ENCODE results near the gene ASB8. TPM values are rescaled to one million over a fixed set of nuclear protein-coding genes. Genes with fewer than 3 reads are reported as not detected.
"Not testable (repeated sequence)": the region's sequence is repeated elsewhere in the genome, so short reads cannot be mapped to it uniquely, and the experiment has no call there.

ASB8 gene
- total and polyA plus RNA-seq, 7 donors, result 49.3 to 477 (median 206) TPM

DNA sequence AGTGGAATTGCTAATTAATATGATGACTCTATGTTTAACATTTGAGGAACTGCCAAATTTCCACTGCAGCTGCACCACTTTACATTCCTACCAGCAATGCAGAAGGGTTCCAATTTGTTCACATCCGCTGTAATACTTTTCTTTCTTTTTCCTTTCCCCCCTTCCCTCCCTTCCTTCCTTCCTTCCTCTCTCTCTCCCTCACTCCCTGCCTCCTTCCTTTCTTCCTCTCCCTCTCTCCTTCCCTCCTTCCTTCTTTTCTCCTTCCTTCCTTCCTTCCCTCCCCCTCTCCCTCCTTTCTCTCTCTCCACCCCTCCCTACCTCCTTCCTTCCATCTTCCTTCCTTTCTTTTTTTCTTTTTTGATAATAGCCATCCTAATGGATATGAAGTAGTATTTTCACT lies 41.4 kb downstream of the ASB8 start:
- no peak overlapping the region for H3K4me3 ChIP-seq
- DNase-seq (no peak), ATAC-seq (no peak)
- no peaks in the 10 kb centered on the region for H3K36me3 ChIP-seq (ENCODE audit: insufficient read depth in 1 of 2, low read depth in 1 of 2)
- no peaks in the 10 kb centered on the region for H3K9me3 ChIP-seq
- no peak overlapping the region for H3K27ac ChIP-seq
- intact Hi-C loops (cut with DNase I), result no loop called here
- 92 to 96% (median 93%) methylated on average over 1 of the region's 1 CpG for WGBS, 3 donors
- H3K4me1 ChIP-seq, result peaks cover 2% of the 10 kb centered on the region
- TF ChIP-seq, protein P1, sequence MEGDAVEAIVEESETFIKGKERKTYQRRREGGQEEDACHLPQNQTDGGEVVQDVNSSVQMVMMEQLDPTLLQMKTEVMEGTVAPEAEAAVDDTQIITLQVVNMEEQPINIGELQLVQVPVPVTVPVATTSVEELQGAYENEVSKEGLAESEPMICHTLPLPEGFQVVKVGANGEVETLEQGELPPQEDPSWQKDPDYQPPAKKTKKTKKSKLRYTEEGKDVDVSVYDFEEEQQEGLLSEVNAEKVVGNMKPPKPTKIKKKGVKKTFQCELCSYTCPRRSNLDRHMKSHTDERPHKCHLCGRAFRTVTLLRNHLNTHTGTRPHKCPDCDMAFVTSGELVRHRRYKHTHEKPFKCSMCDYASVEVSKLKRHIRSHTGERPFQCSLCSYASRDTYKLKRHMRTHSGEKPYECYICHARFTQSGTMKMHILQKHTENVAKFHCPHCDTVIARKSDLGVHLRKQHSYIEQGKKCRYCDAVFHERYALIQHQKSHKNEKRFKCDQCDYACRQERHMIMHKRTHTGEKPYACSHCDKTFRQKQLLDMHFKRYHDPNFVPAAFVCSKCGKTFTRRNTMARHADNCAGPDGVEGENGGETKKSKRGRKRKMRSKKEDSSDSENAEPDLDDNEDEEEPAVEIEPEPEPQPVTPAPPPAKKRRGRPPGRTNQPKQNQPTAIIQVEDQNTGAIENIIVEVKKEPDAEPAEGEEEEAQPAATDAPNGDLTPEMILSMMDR (IDR thresholded peaks at IDR 0.05), result no peak
- H3K27me3 ChIP-seq (ENCODE audit: insufficient read depth in 3 of 3, low read length in 2 of 3), result no peaks in the 10 kb centered on the region

DNA sequence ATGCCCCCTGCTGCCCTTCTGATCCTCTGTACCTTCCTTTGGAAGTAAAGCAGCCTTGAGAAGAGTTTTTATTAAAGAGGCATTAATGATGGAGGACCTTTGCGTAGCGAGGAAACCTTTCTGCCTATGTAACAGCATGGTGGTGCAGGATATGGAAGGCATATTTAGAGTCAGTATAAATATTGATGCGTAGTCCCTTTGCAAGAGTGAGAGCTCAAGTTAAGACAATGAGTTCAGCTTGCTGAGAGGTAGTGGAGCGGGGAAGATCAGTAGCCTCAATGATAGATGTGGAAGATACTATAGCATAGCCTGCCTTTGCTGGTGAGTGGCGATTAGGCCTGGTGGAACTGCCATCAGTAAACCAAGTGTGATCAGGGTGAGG lies 46.0 kb downstream of the ASB8 start:
- WGBS, 3 donors, result 95 to 97% (median 97%) methylated on average over 5 of the region's 5 CpGs

DNA sequence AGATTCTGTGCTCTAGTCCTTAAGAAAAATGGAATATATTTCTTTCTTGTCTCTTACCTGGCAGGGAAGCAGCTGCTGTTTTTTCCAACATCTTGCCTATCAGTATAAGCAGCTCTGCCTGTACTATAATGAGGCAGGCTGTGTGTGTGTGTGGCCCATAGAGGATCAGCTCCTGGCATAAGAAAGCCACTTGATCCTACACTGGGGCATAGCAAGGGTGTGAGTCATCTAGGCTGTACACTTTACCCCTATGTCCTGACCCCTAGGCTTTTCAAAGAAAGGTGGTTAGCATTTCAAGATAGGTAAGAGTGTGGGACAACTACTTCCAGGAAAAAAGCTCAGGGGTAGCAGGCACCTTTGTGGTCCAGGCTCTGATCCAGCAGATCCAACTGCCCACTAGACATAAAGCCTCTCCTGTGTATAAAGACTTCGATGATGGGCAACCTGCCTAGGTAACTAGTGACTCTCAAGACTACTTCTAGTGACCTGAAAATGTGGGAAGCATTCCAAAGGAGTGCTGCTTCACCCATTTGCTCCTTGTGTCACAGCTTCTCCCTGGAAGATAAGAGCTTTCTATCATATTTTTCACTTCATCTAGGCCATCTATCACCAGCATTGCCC lies 46.5 kb downstream of the ASB8 start:
- Histone ChIP-seq H3K4me1 (no peaks in the 10 kb centered on the region), H3K9me3 (no peaks in the 10 kb centered on the region), H3K4me3 (no peak overlapping the region), H3K27me3 (ENCODE audit: insufficient read depth in 3 of 3, low read length in 2 of 3) (no peaks in the 10 kb centered on the region), H3K36me3 (ENCODE audit: insufficient read depth in 1 of 2, low read depth in 1 of 2) (no peaks in the 10 kb centered on the region), H3K27ac (no peak overlapping the region)
- ATAC-seq (peak in 1 of 4 donors; percentile 48), DNase-seq (no peak)
- intact Hi-C loops (cut with DNase I), result no loop called here
- TF ChIP-seq, protein P1 (IDR thresholded peaks at IDR 0.05), result no peak
- WGBS, 3 donors, result 68 to 89% (median 71%) methylated on average over 1 of the region's 1 CpG

More for the DNA sequence above, 46.0 kb downstream of the ASB8 start:
- H3K27ac ChIP-seq; intact Hi-C loops (cut with DNase I); ATAC-seq; H3K4me1 ChIP-seq; H3K27me3 ChIP-seq (ENCODE audit: insufficient read depth in 3 of 3, low read length in 2 of 3); DNase-seq; H3K4me3 ChIP-seq; H3K9me3 ChIP-seq; H3K36me3 ChIP-seq (ENCODE audit: insufficient read depth in 1 of 2, low read depth in 1 of 2): not testable (repeated sequence)

DNA sequence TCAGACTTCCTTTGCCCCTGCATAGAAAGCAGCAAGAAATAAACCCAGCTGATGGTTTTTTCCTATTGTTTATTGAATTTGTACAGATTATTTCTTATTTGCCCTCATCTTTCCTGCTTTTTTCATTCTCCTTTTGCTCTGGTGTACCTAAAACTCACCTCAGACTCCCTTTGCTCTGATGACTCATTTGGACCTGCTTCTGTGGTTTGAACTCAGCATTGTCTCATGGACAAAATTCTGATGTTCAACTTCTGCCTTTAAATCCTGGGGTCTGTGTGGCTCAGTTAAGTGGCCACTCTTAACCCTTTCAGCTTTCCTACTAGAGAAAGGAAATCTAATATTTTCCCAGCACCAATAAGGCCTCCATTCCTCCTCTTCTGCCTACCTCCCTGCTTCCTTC lies 47.9 kb downstream of the ASB8 start:
- no peak for ATAC-seq
- Histone ChIP-seq H3K9me3 (no peaks in the 10 kb centered on the region), H3K27me3 (ENCODE audit: insufficient read depth in 3 of 3, low read length in 2 of 3) (no peaks in the 10 kb centered on the region), H3K4me3 (no peak overlapping the region), H3K4me1 (peaks cover 7% of the 10 kb centered on the region), H3K27ac (no peak overlapping the region), H3K36me3 (ENCODE audit: insufficient read depth in 1 of 2, low read depth in 1 of 2) (no peaks in the 10 kb centered on the region)
- TF ChIP-seq, protein P1 (IDR thresholded peaks at IDR 0.05), result no peak
- intact Hi-C loops (cut with DNase I), result loop anchor here in 1 of 2 donors (5.0 kb wide), 1 partner anchor 53 kb away; no protein-coding TSS in a partner anchor
- DNase-seq, result no peak

DNA sequence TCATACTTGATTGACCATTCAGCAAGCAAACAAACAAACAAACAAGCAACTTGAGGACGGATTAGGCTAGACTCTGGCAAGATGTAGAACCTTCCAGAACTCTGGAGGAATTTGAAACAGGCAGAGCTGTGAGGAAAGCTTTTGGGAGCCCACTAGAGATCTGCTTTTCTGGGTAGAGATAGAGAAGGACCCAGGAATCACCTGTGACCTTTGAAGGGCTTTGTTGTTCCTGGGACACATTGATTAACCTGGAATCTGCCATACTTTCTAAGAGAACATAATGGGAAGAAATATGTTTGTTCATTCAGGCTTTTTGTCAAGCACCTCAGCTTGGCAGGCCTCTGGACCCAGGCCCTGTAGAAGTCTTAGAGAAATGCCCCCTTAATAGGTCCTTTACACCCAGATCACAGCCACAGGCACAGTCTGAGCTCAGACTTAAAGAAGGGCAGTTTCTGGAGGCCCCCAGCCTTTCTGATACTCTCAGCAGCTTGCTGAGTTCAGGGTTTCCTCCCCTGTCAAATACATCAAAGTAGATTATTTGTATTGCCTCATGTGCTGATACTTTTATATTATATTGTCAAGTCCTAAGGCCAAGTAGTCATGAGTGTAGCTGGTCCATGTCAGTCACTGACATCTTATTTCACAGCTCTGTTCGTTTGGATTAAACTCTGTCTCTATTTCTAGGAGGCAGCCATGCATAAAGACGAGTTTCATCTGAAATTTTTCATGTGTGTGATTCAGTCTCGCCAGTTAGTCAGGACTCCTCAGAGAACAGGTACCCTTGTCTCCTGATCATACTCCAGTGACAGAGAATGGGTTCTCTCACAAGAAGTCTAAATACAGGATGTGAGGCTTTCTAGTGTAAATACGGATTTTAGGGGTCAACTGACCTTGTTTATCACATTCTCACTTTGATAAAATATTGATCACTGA lies 50.4 kb downstream of the ASB8 start:
- ATAC-seq (no peak), DNase-seq (no peak)
- Histone ChIP-seq H3K36me3 (ENCODE audit: insufficient read depth in 1 of 2, low read depth in 1 of 2) (no peaks in the 10 kb centered on the region), H3K9me3 (no peaks in the 10 kb centered on the region), H3K4me1 (peaks cover 16% of the 10 kb centered on the region), H3K27ac (peak overlapping the region; percentile 98), H3K27me3 (ENCODE audit: insufficient read depth in 3 of 3, low read length in 2 of 3) (no peaks in the 10 kb centered on the region), H3K4me3 (peak overlapping the region; percentile 75)
- TF ChIP-seq, protein P1 (IDR thresholded peaks at IDR 0.05), result no peak
- WGBS, 3 donors, result 71 to 85% (median 81%) methylated on average over 5 of the region's 5 CpGs
- intact Hi-C loops (cut with DNase I), result loop anchor here in 1 of 2 donors (5.0 kb wide), 1 partner anchor 55 kb away; no protein-coding TSS in a partner anchor
